Transverse colon (tissue), 4 donors: ENCODE results near the gene CSKMT.

Experiments
- POLR2A ChIP-seq: fragments of 450-650 bp; IDR thresholded peaks from one replicate; pipeline ENCODE4 v1.6.1; 2016; ENCODE audit warnings: antibody characterized with exemption, mild to moderate bottlenecking, moderate library complexity
- POLR2AphosphoS5 ChIP-seq, 3 donors: sonication (generic); formaldehyde crosslinking; IDR thresholded peaks; one replicate each; pipeline ENCODE4 v1.6.1; 2016; ENCODE audit warnings: antibody characterized with exemption in 3 of 3
- TF ChIP-seq, protein P1 (sequence below), 5 experiments: fragments of 200-600 bp in 3 of 5; fragments of 450-650 bp in 2 of 5; sonication (generic) in 3 of 5; IDR thresholded peaks; 1 replicate in 2 of 5; 2 replicates in 3 of 5; pipeline ENCODE4 v1.5.1; 2016 to 2017; ENCODE audit warnings: antibody characterized with exemption in 5 of 5, inconsistent platforms in 3 of 5, mild to moderate bottlenecking in 2 of 5, moderate library complexity in 1 of 5

DNA sequence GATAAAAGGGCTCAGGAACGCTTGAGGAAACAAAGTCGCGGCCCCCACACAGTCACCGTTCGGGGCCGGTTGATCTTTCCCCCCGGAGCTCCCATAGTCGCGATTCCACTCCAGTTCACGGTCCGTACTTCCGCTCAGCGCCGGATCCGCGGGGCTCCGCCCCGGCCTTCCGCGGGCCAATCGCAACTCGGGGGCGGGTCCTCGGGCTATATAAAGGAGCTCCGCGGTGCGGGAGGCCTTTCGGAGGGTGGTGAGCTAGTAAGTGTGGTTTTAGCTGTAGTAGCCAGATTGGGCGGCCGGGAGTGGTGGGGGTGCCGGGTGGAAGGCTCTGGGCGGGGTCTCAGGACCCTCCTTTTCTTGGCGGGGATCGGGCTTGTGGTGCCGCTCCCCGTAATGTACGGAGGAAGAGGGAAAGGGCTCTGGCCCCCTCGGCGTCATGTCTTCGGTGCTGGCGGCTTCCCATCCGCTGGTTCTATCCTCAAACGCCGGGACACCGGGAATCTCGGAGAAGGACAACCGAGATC is at the start of gene CSKMT, which contains the start of gene C11orf98:
- TF ChIP-seq POLR2A (peak; percentile 99), POLR2AphosphoS5 (IDR thresholded peaks at IDR 0.05) (peak; percentile 98 to 100 (median 100))
- TF ChIP-seq, protein P1, sequence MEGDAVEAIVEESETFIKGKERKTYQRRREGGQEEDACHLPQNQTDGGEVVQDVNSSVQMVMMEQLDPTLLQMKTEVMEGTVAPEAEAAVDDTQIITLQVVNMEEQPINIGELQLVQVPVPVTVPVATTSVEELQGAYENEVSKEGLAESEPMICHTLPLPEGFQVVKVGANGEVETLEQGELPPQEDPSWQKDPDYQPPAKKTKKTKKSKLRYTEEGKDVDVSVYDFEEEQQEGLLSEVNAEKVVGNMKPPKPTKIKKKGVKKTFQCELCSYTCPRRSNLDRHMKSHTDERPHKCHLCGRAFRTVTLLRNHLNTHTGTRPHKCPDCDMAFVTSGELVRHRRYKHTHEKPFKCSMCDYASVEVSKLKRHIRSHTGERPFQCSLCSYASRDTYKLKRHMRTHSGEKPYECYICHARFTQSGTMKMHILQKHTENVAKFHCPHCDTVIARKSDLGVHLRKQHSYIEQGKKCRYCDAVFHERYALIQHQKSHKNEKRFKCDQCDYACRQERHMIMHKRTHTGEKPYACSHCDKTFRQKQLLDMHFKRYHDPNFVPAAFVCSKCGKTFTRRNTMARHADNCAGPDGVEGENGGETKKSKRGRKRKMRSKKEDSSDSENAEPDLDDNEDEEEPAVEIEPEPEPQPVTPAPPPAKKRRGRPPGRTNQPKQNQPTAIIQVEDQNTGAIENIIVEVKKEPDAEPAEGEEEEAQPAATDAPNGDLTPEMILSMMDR (IDR thresholded peaks at IDR 0.05) = no peak
